A673 (cell line): ENCODE results near the gene VPS13D. TPM values are rescaled to one million over a fixed set of nuclear protein-coding genes. Genes with fewer than 3 reads are reported as not detected.

Experiments used
- BruUV-seq: library from RNA; stranded (reverse); fragments of 400-500 nt; replicated peaks from 2 replicates; lab custom pipeline; 2021; lab: Mats Ljungman, UMichigan
- CTCF ChIA-PET: fragments of 300-600 bp; sonication (Branson Sonifier 250); formaldehyde crosslinking; loops from one replicate; lab custom pipeline; 2022; ENCODE audit warnings: antibody characterized with exemption; lab: Charles Lee
- POLR2A ChIA-PET: fragments of 300-600 bp; sonication (Branson Sonifier 250); formaldehyde crosslinking; loops from one replicate; lab custom pipeline; 2022; ENCODE audit warnings: antibody characterized with exemption; ENCODE audit not compliant: low non-redundant PET; lab: Charles Lee
- DNase-seq: peaks from one replicate; pipeline ENCODE4 v3.0.0-alpha.2; 2015; ENCODE audit warnings: low spot score
- H3K27ac ChIP-seq: fragments of 200-600 bp; sonication (generic); 2 replicates; pipeline ENCODE4 v1.5.1; 2016; ENCODE audit warnings: mixed run types, low read depth, mild to moderate bottlenecking, mixed read lengths, antibody characterized with exemption, low read length; ENCODE audit not compliant: poor library complexity, severe bottlenecking
- H3K27me3 ChIP-seq: fragments of 200-600 bp; sonication (generic); replicated peaks from 2 replicates; pipeline ENCODE4 v1.6.1; 2017; ENCODE audit warnings: mixed run types, low read depth, mild to moderate bottlenecking, mixed read lengths, antibody characterized with exemption, low read length; ENCODE audit not compliant: insufficient read depth, poor library complexity
- H3K36me3 ChIP-seq: fragments of 200-600 bp; sonication (generic); 2 replicates; pipeline ENCODE4 v1.6.1; 2016; ENCODE audit warnings: mixed run types, mild to moderate bottlenecking, mixed read lengths, antibody characterized with exemption, low read length; ENCODE audit not compliant: insufficient read depth, poor library complexity, severe bottlenecking
- H3K4me1 ChIP-seq: fragments of 200-600 bp; sonication (generic); 2 replicates; pipeline ENCODE4 v1.6.1; 2017; ENCODE audit warnings: mixed run types, mild to moderate bottlenecking, mixed read lengths, antibody characterized with exemption, low read length; ENCODE audit not compliant: insufficient read depth, poor library complexity, severe bottlenecking
- H3K4me3 ChIP-seq: fragments of 200-600 bp; sonication (generic); 2 replicates; pipeline ENCODE4 v1.5.1; 2016; ENCODE audit warnings: low read depth, mixed run types, mild to moderate bottlenecking, mixed read lengths, low read length; ENCODE audit not compliant: poor library complexity, severe bottlenecking
- H3K9me3 ChIP-seq: fragments of 200-600 bp; sonication (generic); 2 replicates; pipeline ENCODE4 v1.6.1; 2016; ENCODE audit warnings: mixed run types, low read depth, mild to moderate bottlenecking, mixed read lengths, antibody characterized with exemption, low read length; ENCODE audit not compliant: poor library complexity, severe bottlenecking
- EZH2 ChIP-seq: fragments of 200-600 bp; sonication (generic); IDR thresholded peaks from 2 replicates; pipeline ENCODE4 v1.6.1; 2017; ENCODE audit warnings: borderline replicate concordance, low read depth, mild to moderate bottlenecking, mixed read lengths, antibody characterized with exemption, low read length; ENCODE audit not compliant: poor library complexity, severe bottlenecking
- intact Hi-C: fragments of 100-400 bp; cut with micrococcal nuclease; formaldehyde crosslinking; loops from one replicate; pipeline ENCODE4 v1.10.0; 2022; ENCODE audit not compliant: unreplicated experiment
- total RNA-seq: library from RNA; stranded (reverse); gene quantifications from 2 replicates; pipeline ENCODE4 v1.2.3, GENCODE V29; 2021
- TF ChIP-seq, protein P1 (sequence below): fragments of 300-800, 200-600 bp; sonication (generic); conservative IDR thresholded peaks from 2 replicates; pipeline ENCODE4 v1.5.1; 2017; ENCODE audit warnings: low read depth, mild to moderate bottlenecking, antibody characterized with exemption, low read length, moderate library complexity, mixed read lengths

The VPS13D gene
- total RNA-seq, 1 experiment from 2014 or later, result 32.5 TPM

DNA sequence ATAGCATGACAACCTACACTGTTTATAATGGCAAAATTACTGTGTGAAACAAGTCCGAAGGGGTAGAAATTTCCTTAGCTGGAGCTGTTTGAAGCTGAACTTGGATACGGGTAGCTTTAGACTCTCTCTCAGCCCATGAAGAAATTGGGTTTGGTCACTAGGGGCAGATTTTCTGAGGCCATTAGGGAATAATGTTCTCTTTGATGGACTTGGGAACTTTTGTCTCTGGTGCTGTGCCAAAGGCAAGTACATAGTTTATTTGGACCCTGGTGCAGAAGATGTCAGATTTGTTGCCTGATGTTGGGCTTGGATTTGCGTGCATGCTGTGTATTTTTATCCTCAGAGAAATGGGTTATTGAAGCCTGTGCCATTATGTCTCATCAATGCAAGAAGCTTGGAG, 109.6 kb downstream of the VPS13D start:
- Histone ChIP-seq H3K27ac (no peak overlapping the region), H3K36me3 (peaks cover 4% of the 10 kb centered on the region), H3K4me1 (peaks cover 8% of the 10 kb centered on the region), H3K27me3 (no peaks in the 10 kb centered on the region), H3K4me3 (no peak overlapping the region), H3K9me3 (no peaks in the 10 kb centered on the region)
- POLR2A ChIA-PET, result interaction anchor here (0.7 kb wide), 1 partner anchor 19 kb away, joined by 3 read pairs; no protein-coding TSS in a partner anchor
- DNase-seq, result no peak
- no peak for TF ChIP-seq EZH2
- TF ChIP-seq, protein P1, sequence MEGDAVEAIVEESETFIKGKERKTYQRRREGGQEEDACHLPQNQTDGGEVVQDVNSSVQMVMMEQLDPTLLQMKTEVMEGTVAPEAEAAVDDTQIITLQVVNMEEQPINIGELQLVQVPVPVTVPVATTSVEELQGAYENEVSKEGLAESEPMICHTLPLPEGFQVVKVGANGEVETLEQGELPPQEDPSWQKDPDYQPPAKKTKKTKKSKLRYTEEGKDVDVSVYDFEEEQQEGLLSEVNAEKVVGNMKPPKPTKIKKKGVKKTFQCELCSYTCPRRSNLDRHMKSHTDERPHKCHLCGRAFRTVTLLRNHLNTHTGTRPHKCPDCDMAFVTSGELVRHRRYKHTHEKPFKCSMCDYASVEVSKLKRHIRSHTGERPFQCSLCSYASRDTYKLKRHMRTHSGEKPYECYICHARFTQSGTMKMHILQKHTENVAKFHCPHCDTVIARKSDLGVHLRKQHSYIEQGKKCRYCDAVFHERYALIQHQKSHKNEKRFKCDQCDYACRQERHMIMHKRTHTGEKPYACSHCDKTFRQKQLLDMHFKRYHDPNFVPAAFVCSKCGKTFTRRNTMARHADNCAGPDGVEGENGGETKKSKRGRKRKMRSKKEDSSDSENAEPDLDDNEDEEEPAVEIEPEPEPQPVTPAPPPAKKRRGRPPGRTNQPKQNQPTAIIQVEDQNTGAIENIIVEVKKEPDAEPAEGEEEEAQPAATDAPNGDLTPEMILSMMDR, result peak; percentile 22; the same call in 1 of the 2 replicates
- CTCF ChIA-PET, result no interaction called here
- intact Hi-C loops, result no loop called here
- BruUV-seq, result no TSS peak

DNA sequence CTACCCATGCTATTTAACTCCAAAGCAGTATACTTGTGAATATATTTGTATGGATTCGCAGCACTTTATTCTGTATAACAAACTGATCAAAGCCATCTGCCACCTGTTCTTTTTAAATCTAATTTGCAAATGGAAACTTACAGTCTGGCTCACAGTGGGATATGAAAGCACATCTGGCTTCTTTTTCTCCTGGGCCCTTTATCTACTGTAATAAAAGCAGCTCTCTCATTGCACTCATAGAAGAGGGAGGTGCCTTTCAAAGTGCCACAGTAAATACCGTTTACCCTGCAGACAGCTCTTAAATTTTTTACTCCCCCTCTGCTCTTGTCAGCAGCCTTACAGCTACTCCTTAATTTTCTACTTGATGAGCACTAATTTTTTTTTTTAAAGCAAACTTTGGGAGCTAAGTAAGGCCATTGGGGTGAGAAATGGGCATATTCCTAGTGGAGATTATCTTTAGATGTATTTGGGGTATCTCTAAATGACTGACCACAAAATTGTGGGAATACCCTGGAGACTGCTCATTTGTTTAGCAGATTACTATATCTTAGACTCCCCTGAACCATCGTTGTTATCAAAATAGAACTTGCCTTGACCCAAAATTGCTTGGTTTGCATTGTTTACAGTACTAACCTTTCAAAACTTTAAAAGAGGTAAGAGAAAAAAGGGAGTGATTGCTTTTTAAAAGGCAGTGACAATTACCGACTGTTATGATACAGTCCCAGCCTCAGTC, 110.1 kb downstream of the VPS13D start:
- POLR2A ChIA-PET, result interaction anchor here (0.6 to 0.7 kb wide), 2 partner anchors 20 to 905 kb away, joined by 3 read pairs; no protein-coding TSS in a partner anchor
- Histone ChIP-seq H3K4me3 (no peak overlapping the region), H3K4me1 (peaks cover 8% of the 10 kb centered on the region), H3K36me3 (peaks cover 4% of the 10 kb centered on the region), H3K27me3 (no peaks in the 10 kb centered on the region), H3K27ac (no peak overlapping the region), H3K9me3 (no peaks in the 10 kb centered on the region)
- no TSS peak for BruUV-seq
- intact Hi-C loops, result no loop called here
- CTCF ChIA-PET, result no interaction called here
- TF ChIP-seq EZH2, result no peak
- TF ChIP-seq, protein P1, result no peak
- peak; percentile 19 for DNase-seq

DNA sequence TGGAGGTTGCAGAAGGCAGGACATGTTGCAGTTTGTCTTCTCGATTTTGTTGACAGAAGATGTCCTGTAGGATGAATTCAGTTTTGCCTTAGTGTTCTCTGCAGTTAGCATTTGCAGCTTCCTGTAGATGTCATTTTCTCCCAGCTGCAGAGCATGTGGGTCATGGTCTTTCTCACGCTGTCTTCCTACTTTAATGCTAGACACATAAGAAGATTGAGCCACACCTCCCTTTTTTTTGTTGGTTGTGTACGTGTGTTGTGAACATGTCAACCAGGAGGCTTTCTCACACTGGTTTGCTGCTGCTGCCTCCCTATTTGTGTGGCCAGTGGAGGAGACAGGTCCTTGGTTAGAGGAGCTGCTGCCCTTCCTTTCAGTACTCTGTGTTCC, 110.7 kb downstream of the VPS13D start:
- no peak overlapping the region for H3K4me3 ChIP-seq
- H3K9me3 ChIP-seq, result no peaks in the 10 kb centered on the region
- H3K4me1 ChIP-seq, result peaks cover 8% of the 10 kb centered on the region
- ChIA-PET POLR2A (no interaction called here), CTCF (no interaction called here)
- no peaks in the 10 kb centered on the region for H3K27me3 ChIP-seq
- H3K36me3 ChIP-seq, result peaks cover 4% of the 10 kb centered on the region
- TF ChIP-seq, protein P1, result no peak
- TF ChIP-seq EZH2, result no peak
- no TSS peak for BruUV-seq
- H3K27ac ChIP-seq, result no peak overlapping the region
- DNase-seq, result no peak
- intact Hi-C loops, result no loop called here
